ENCODE data around the gene VAT1.

Gene VAT1

GRCh38 chr17:42967925-42968324 lies 54.3 kb downstream of the VAT1 start:
- no peak for DNase-seq
